ENCODE data around the gene NFAT5. TPM values are rescaled to one million over a fixed set of nuclear protein-coding genes. Genes with fewer than 3 reads are reported as not detected.
A peak's percentile ranks its signal among the peaks of the same experiment; 100 is the strongest.
"Not testable (repeated sequence)": the region's sequence is repeated elsewhere in the genome, so short reads cannot be mapped to it uniquely, and the experiment has no call there.

Gene NFAT5
- 10 to 100 TPM; 32.8 to 36.4 (median 33.2) TPM for total RNA-seq

GRCh38 chr16:69565671-69566239 is at the start of gene NFAT5:
Gene NFAT5 (plus strand): TSS chr16:69565966. CDS start chr16:69566302, 336 bp downstream.
- peak within 1 kb of the TSS; percentile 100 for H3K4me3 Mint-ChIP-seq
- H3K36me3 Mint-ChIP-seq (ENCODE audit: insufficient read depth): peaks cover 9% of the 10 kb centered on the region
- H3K9me3 Mint-ChIP-seq: no peaks in the 10 kb centered on the region
- ATAC-seq: peak; percentile 39 to 47
- peak; percentile 89 for DNase-seq
- H3K27me3 Mint-ChIP-seq (ENCODE audit: low read depth): no peaks in the 10 kb centered on the region
- H3K4me1 Mint-ChIP-seq (ENCODE audit: low read depth): peaks cover 38% of the 10 kb centered on the region

GRCh38 chr16:69517914-69518313 is 47.9 kb upstream of the NFAT5 start:
- H3K4me1 Mint-ChIP-seq (ENCODE audit: low read depth): peaks cover 11% of the 10 kb centered on the region
- DNase-seq; H3K4me3 Mint-ChIP-seq; H3K9me3 Mint-ChIP-seq; H3K27me3 Mint-ChIP-seq (ENCODE audit: low read depth); ATAC-seq; H3K36me3 Mint-ChIP-seq (ENCODE audit: insufficient read depth): not testable (repeated sequence)

GRCh38 chr16:69520413-69520799 is 45.4 kb upstream of the NFAT5 start:
- Mint-ChIP-seq H3K4me1 (ENCODE audit: low read depth) (peaks cover 11% of the 10 kb centered on the region), H3K4me3 (no peak overlapping the region), H3K36me3 (ENCODE audit: insufficient read depth) (no peaks in the 10 kb centered on the region), H3K27me3 (ENCODE audit: low read depth) (no peaks in the 10 kb centered on the region), H3K9me3 (no peaks in the 10 kb centered on the region)
- ATAC-seq: no peak
- DNase-seq: no peak

GRCh38 chr16:69520800-69521602 is 44.8 kb upstream of the NFAT5 start:
- Mint-ChIP-seq H3K4me3 (no peak overlapping the region), H3K36me3 (ENCODE audit: insufficient read depth) (no peaks in the 10 kb centered on the region), H3K27me3 (ENCODE audit: low read depth) (no peaks in the 10 kb centered on the region), H3K9me3 (no peaks in the 10 kb centered on the region), H3K4me1 (ENCODE audit: low read depth) (peaks cover 11% of the 10 kb centered on the region)
- ATAC-seq (peak; percentile 30 to 76), DNase-seq (no peak)

GRCh38 chr16:69522041-69522578 is 43.7 kb upstream of the NFAT5 start:
- H3K36me3 Mint-ChIP-seq (ENCODE audit: insufficient read depth): no peaks in the 10 kb centered on the region
- H3K9me3 Mint-ChIP-seq: no peaks in the 10 kb centered on the region
- peaks cover 11% of the 10 kb centered on the region for H3K4me1 Mint-ChIP-seq (ENCODE audit: low read depth)
- H3K4me3 Mint-ChIP-seq: no peak overlapping the region
- no peaks in the 10 kb centered on the region for H3K27me3 Mint-ChIP-seq (ENCODE audit: low read depth)
- DNase-seq: no peak
- ATAC-seq: no peak

- Mint-ChIP-seq H3K9me3 (no peaks in the 10 kb centered on the region), H3K27me3 (ENCODE audit: low read depth) (no peaks in the 10 kb centered on the region), H3K4me1 (ENCODE audit: low read depth) (peaks cover 11% of the 10 kb centered on the region), H3K4me3 (no peak overlapping the region), H3K36me3 (ENCODE audit: insufficient read depth) (no peaks in the 10 kb centered on the region)
- no peak for DNase-seq
- no peak for ATAC-seq
These were observed 42.9 kb upstream of the NFAT5 start for GRCh38 chr16:69522732-69523404.

- Mint-ChIP-seq H3K9me3 (no peaks in the 10 kb centered on the region), H3K27me3 (ENCODE audit: low read depth) (no peaks in the 10 kb centered on the region)
- no peak for DNase-seq
These were observed 42.0 kb upstream of the NFAT5 start for GRCh38 chr16:69523566-69524305.

GRCh38 chr16:69526831-69527655 is 38.7 kb upstream of the NFAT5 start:
- H3K9me3 Mint-ChIP-seq: no peaks in the 10 kb centered on the region
- H3K4me1 Mint-ChIP-seq (ENCODE audit: low read depth): peaks cover 22% of the 10 kb centered on the region
- H3K36me3 Mint-ChIP-seq (ENCODE audit: insufficient read depth): no peaks in the 10 kb centered on the region
- no peak for DNase-seq
- no peak overlapping the region for H3K4me3 Mint-ChIP-seq
- no peaks in the 10 kb centered on the region for H3K27me3 Mint-ChIP-seq (ENCODE audit: low read depth)
- no peak for ATAC-seq

More at GRCh38 chr16:69523566-69524305, 42.0 kb upstream of the NFAT5 start:
- H3K4me3 Mint-ChIP-seq: no peak overlapping the region
- no peak for ATAC-seq
- H3K36me3 Mint-ChIP-seq (ENCODE audit: insufficient read depth): no peaks in the 10 kb centered on the region
- H3K4me1 Mint-ChIP-seq (ENCODE audit: low read depth): peaks cover 11% of the 10 kb centered on the region

GRCh38 chr16:69531988-69532387 is 33.8 kb upstream of the NFAT5 start:
- Mint-ChIP-seq H3K4me1 (ENCODE audit: low read depth) (peaks cover 26% of the 10 kb centered on the region), H3K27me3 (ENCODE audit: low read depth) (no peaks in the 10 kb centered on the region), H3K9me3 (no peaks in the 10 kb centered on the region), H3K36me3 (ENCODE audit: insufficient read depth) (no peaks in the 10 kb centered on the region), H3K4me3 (no peak overlapping the region)
- ATAC-seq: no peak
- no peak for DNase-seq

- peaks cover 26% of the 10 kb centered on the region for H3K4me1 Mint-ChIP-seq (ENCODE audit: low read depth)
- no peak for ATAC-seq
- no peaks in the 10 kb centered on the region for H3K9me3 Mint-ChIP-seq
- H3K36me3 Mint-ChIP-seq (ENCODE audit: insufficient read depth): no peaks in the 10 kb centered on the region
- H3K4me3 Mint-ChIP-seq: no peak overlapping the region
- H3K27me3 Mint-ChIP-seq (ENCODE audit: low read depth): no peaks in the 10 kb centered on the region
- DNase-seq: no peak
These were observed 32.9 kb upstream of the NFAT5 start for GRCh38 chr16:69532641-69533455.

- no peak for ATAC-seq
These were observed 31.0 kb upstream of the NFAT5 start for GRCh38 chr16:69534720-69535119.

GRCh38 chr16:69535123-69536050 is 30.4 kb upstream of the NFAT5 start:
- H3K9me3 Mint-ChIP-seq: no peaks in the 10 kb centered on the region
- peaks cover 14% of the 10 kb centered on the region for H3K4me1 Mint-ChIP-seq (ENCODE audit: low read depth)
- no peak overlapping the region for H3K4me3 Mint-ChIP-seq
- no peaks in the 10 kb centered on the region for H3K27me3 Mint-ChIP-seq (ENCODE audit: low read depth)
- no peak for ATAC-seq
- H3K36me3 Mint-ChIP-seq (ENCODE audit: insufficient read depth): no peaks in the 10 kb centered on the region
- DNase-seq: no peak

More at GRCh38 chr16:69534720-69535119, 31.0 kb upstream of the NFAT5 start:
- no peak overlapping the region for H3K4me3 Mint-ChIP-seq
- peaks cover 20% of the 10 kb centered on the region for H3K4me1 Mint-ChIP-seq (ENCODE audit: low read depth)
- no peak for DNase-seq
- no peaks in the 10 kb centered on the region for H3K9me3 Mint-ChIP-seq
- no peaks in the 10 kb centered on the region for H3K27me3 Mint-ChIP-seq (ENCODE audit: low read depth)
- no peaks in the 10 kb centered on the region for H3K36me3 Mint-ChIP-seq (ENCODE audit: insufficient read depth)
